Smooth muscle cell (in vitro differentiated cells): ENCODE measurements around the gene PKP3. TPM values are rescaled to one million over a fixed set of nuclear protein-coding genes. Genes with fewer than 3 reads are reported as not detected.

Experiments used
- DNase-seq: peaks from one replicate; lab custom pipeline; 2025; ENCODE audit not compliant: unreplicated experiment; lab: John Stamatoyannopoulos, UW
- H2AFZ ChIP-seq: fragments of 200-600 bp; sonication (generic); 2 replicates; pipeline ENCODE4 v1.6.0; 2016; ENCODE audit warnings: antibody characterized with exemption, low read depth, mild to moderate bottlenecking
- H3F3A ChIP-seq: fragments of 200-600 bp; sonication (generic); 2 replicates; pipeline ENCODE4 v1.6.0; 2017; ENCODE audit warnings: antibody characterized with exemption, low read depth
- H3K27ac ChIP-seq: fragments of 200-600 bp; sonication (generic); 2 replicates; pipeline ENCODE4 v1.5.1; 2016; ENCODE audit warnings: low read depth, mild to moderate bottlenecking
- H3K27me3 ChIP-seq: fragments of 200-600 bp; sonication (generic); 2 replicates; pipeline ENCODE4 v1.6.1; 2016; ENCODE audit warnings: low read depth, mild to moderate bottlenecking
- H3K36me3 ChIP-seq: fragments of 200-600 bp; sonication (generic); 2 replicates; pipeline ENCODE4 v1.5.1; 2016; ENCODE audit warnings: low read depth
- H3K4me1 ChIP-seq: fragments of 200-600 bp; sonication (generic); 2 replicates; pipeline ENCODE4 v1.5.1; 2016; ENCODE audit warnings: low read depth
- H3K4me2 ChIP-seq: fragments of 200-600 bp; sonication (generic); 2 replicates; pipeline ENCODE4 v1.6.0; 2016; ENCODE audit warnings: mild to moderate bottlenecking
- H3K4me3 ChIP-seq: fragments of 200-600 bp; sonication (generic); 2 replicates; pipeline ENCODE4 v1.5.1; 2016; ENCODE audit warnings: mild to moderate bottlenecking
- H3K79me2 ChIP-seq: fragments of 200-600 bp; sonication (generic); 2 replicates; pipeline ENCODE4 v1.6.0; 2016; ENCODE audit warnings: low read depth, mild to moderate bottlenecking
- H3K9ac ChIP-seq: fragments of 200-600 bp; sonication (generic); 2 replicates; pipeline ENCODE4 v1.6.0; 2016; ENCODE audit warnings: low read depth
- H3K9me3 ChIP-seq: fragments of 200-600 bp; sonication (generic); replicated peaks from 2 replicates; pipeline ENCODE4 v1.5.1; 2016; ENCODE audit warnings: low read depth
- H4K20me1 ChIP-seq: fragments of 200-600 bp; sonication (generic); 2 replicates; pipeline ENCODE4 v1.6.0; 2016; ENCODE audit warnings: low read depth
- WGBS: methylation state at CpG from one replicate; pipeline ENCODE4 v1.1.7; 2016; ENCODE audit warnings: low lambda C conversion rate; 5-methylcytosine and 5-hydroxymethylcytosine counted together
- polyA plus RNA-seq: library from polyadenylated mRNA; unstranded; fragments of >200 nt; fragmentation: Nextera tagmentation; extraction: Ambion mirVana; gene quantifications from 2 replicates; pipeline ENCODE4 v1.2.1, GENCODE V29; 2016
- total RNA-seq: library from RNA; depleted of rRNA; stranded (reverse); fragments of >200 nt; gene quantifications from 2 replicates; pipeline ENCODE4 v1.2.3, GENCODE V29; 2014
- TF ChIP-seq, protein P1 (sequence below): fragments of 200-600 bp; sonication (generic); IDR thresholded peaks from 2 replicates; pipeline ENCODE4 v1.5.1; 2017; ENCODE audit warnings: borderline replicate concordance, mild to moderate bottlenecking, antibody characterized with exemption; ENCODE audit not compliant: insufficient read depth, poor library complexity, severe bottlenecking

The PKP3 gene
- total and polyA plus RNA-seq, 2 experiments from 2014 or later = 24.6 to 61.2 TPM

DNA sequence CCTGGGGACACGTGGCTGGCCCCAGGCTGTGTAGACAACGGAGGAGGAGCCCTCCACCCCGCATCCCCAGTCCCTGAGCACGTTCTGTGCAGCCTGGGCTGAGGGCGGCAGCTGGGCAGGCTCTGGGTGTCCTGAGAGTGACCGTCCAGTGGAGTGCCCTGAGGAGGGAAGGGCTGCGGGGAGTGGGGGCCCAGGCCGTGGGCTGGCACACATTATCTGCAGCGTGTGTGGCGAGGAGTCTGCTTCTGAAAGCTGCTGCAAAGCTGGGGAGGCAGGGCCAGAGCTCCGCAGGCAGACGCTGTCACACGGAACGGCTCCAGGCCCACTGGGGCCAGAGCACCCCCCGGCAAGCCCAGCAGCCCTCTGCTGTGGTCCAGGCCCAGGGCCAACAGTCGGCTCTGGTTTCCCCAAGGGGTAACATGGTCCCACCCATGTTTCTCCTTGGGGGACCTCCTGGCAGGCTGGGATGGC lies 48.6 kb downstream of the PKP3 start:
- no peaks in the 10 kb centered on the region for H3K4me1 ChIP-seq
- 60% methylated on average over 16 of the region's 16 CpGs for WGBS
- H3K9me3 ChIP-seq = no peaks in the 10 kb centered on the region
- H3K4me3 ChIP-seq = no peak overlapping the region
- H3K36me3 ChIP-seq = no peaks in the 10 kb centered on the region
- H3F3A ChIP-seq = no peaks in the 10 kb centered on the region
- H3K27ac ChIP-seq = no peak overlapping the region
- no peaks in the 10 kb centered on the region for H3K79me2 ChIP-seq
- H2AFZ ChIP-seq = no peak overlapping the region
- H3K27me3 ChIP-seq = no peaks in the 10 kb centered on the region
- H3K4me2 ChIP-seq = no peak overlapping the region
- TF ChIP-seq, protein P1, sequence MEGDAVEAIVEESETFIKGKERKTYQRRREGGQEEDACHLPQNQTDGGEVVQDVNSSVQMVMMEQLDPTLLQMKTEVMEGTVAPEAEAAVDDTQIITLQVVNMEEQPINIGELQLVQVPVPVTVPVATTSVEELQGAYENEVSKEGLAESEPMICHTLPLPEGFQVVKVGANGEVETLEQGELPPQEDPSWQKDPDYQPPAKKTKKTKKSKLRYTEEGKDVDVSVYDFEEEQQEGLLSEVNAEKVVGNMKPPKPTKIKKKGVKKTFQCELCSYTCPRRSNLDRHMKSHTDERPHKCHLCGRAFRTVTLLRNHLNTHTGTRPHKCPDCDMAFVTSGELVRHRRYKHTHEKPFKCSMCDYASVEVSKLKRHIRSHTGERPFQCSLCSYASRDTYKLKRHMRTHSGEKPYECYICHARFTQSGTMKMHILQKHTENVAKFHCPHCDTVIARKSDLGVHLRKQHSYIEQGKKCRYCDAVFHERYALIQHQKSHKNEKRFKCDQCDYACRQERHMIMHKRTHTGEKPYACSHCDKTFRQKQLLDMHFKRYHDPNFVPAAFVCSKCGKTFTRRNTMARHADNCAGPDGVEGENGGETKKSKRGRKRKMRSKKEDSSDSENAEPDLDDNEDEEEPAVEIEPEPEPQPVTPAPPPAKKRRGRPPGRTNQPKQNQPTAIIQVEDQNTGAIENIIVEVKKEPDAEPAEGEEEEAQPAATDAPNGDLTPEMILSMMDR = no peak
- H3K9ac ChIP-seq = no peak overlapping the region
- H4K20me1 ChIP-seq = no peaks in the 10 kb centered on the region
- no peak for DNase-seq

DNA sequence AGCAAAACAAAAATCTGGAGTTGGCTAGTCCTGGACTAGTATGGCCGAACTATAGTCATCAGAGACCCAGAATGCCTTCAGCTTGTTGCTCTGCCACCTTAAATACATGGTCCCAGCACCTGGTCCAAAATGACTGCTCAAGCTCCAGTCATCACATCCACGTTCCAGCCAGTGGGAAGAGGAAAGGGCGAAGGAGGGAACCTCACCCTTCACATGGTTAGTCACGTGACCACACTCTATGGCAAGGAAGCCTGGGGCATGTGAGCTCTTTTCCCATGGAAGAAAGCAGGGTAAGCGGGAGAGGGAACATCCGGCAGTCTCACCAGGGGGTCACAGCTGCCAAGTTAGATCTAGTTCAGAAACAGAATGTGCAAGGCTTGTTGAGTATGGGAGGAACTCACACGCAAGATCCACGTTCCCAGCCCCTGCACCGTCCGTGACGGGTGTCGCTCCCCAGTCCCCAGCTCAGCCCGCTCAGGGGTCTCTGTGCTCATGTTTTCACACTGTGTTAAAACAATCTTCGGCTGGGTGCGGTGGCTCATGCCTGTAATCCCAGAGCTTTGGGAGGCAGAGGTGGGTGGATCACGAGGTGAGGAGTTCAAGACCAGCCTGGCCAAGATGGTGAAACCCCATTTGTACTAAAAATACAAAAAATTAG lies 49.7 kb downstream of the PKP3 start:
- Histone ChIP-seq H3K79me2 (no peaks in the 10 kb centered on the region), H3K27me3 (no peaks in the 10 kb centered on the region), H3K4me1 (no peaks in the 10 kb centered on the region), H2AFZ (no peak overlapping the region), H3K9me3 (no peaks in the 10 kb centered on the region), H4K20me1 (no peaks in the 10 kb centered on the region), H3K27ac (no peak overlapping the region), H3K4me3 (no peak overlapping the region), H3K4me2 (no peak overlapping the region), H3K9ac (no peak overlapping the region), H3K36me3 (no peaks in the 10 kb centered on the region), H3F3A (peaks cover 4% of the 10 kb centered on the region)
- WGBS = 89% methylated on average over 16 of the region's 16 CpGs
- TF ChIP-seq, protein P1 = no peak
- no peak for DNase-seq

DNA sequence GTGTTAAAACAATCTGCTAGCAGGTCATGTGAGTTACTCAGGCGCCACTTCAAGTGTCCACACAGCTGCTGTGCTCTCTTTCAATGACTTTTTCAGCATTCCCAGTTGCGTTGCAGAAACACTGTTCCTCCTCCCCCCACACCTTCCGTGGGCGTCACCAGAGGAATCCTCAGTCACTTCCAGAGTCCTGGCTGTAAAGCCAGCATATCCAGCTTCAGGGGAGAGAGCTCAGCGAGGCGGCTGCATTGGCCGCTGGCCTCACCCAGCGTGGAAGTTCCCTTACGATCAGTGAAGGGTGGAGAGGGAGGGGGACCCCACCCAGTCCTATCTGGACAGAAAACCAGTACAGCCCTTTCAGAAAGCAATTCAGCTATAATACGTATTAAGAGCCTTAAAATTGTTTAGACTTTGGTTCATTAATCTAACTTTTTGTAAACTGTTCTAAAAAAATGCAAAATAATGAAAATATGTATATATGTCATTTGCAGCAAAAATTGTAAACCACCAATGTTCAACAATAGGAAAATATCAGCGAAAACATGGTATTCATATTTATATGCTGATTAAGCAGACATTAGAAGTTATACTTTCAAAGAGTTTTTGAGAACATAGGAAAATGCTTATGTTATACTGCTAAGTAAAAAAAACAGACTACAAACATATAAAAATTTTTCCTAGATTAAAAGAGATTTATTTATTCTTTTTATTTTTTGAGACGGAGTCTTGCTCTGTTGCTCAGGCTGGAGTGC lies 50.6 kb downstream of the PKP3 start:
- 38% methylated on average over 12 of the region's 12 CpGs for WGBS
- Histone ChIP-seq H3K27ac (no peak overlapping the region), H3K27me3 (no peaks in the 10 kb centered on the region), H3K4me3 (no peak overlapping the region), H3K4me1 (no peaks in the 10 kb centered on the region), H2AFZ (peak overlapping the region; percentile 76), H3K4me2 (peak overlapping the region; percentile 71), H3K9ac (no peak overlapping the region), H4K20me1 (no peaks in the 10 kb centered on the region), H3F3A (peaks cover 6% of the 10 kb centered on the region), H3K36me3 (no peaks in the 10 kb centered on the region), H3K9me3 (no peaks in the 10 kb centered on the region), H3K79me2 (no peaks in the 10 kb centered on the region)
- TF ChIP-seq, protein P1 = no peak
- no peak for DNase-seq
